Esophagus squamous epithelium (tissue), 5 donors: ENCODE measurements around the gene HM13. TPM values are rescaled to one million over a fixed set of nuclear protein-coding genes. Genes with fewer than 3 reads are reported as not detected.

ENCODE experiments used
- DNase-seq: peaks from one replicate; lab custom pipeline; 2025; lab: John Stamatoyannopoulos, UW
- H3K27ac ChIP-seq, 4 donors: fragments of 200-600 bp; sonication (generic); one replicate each; pipeline ENCODE4 v1.5.1; 2016 to 2019; ENCODE audit warnings: mild to moderate bottlenecking in 1 of 4
- H3K27me3 ChIP-seq, 4 donors: fragments of 200-600 bp; sonication (generic); 1 replicate in 3 of 4; 2 replicates in 1 of 4; pipeline versions ENCODE4 v1.5.1 to v1.6.0; 2017 to 2021; ENCODE audit warnings: antibody characterized with exemption in 1 of 4
- H3K36me3 ChIP-seq, 3 donors: fragments of 200-600 bp; sonication (generic); one replicate each; pipeline ENCODE4 v1.5.1; 2016 to 2019
- H3K4me1 ChIP-seq, 3 donors: fragments of 200-600 bp; sonication (generic); one replicate each; pipeline ENCODE4 v1.5.1; 2017 to 2019
- H3K4me3 ChIP-seq, 4 donors: fragments of 200-600 bp; sonication (generic); 1 replicate in 3 of 4; 2 replicates in 1 of 4; pipeline ENCODE4 v1.5.1; 2016 to 2019; ENCODE audit warnings: mild to moderate bottlenecking in 2 of 4, moderate library complexity in 1 of 4
- H3K9me3 ChIP-seq, 3 donors: fragments of 200-600 bp; sonication (generic); one replicate each; pipeline ENCODE4 v1.5.1; 2016 to 2019
- CTCF ChIP-seq, 6 experiments: fragments of 450-650 bp in 4 of 6; fragments of 200-600 bp in 2 of 6; sonication (generic) in 2 of 6; IDR thresholded peaks; one replicate each; pipeline ENCODE4 v1.5.1; 2016 to 2019; ENCODE audit warnings: antibody characterized with exemption in 6 of 6, mild to moderate bottlenecking in 4 of 6, moderate library complexity in 4 of 6
- POLR2A ChIP-seq, 4 donors: fragments of 450-650 bp; IDR thresholded peaks; one replicate each; pipeline ENCODE4 v1.6.1; 2017; ENCODE audit warnings: antibody characterized with exemption in 4 of 4, mild to moderate bottlenecking in 4 of 4, moderate library complexity in 3 of 4
- WGBS, 2 donors: methylation state at CpG; one replicate each; pipeline ENCODE4 v1.1.5; 2018; 5-methylcytosine and 5-hydroxymethylcytosine counted together
- intact Hi-C: fragments of 100-400 bp; cut with DNase I; formaldehyde crosslinking; loops from one replicate; pipeline ENCODE4 v1.15.0; 2022
- total RNA-seq, 4 donors: library from RNA; depleted of rRNA; stranded (reverse); fragments of >200 nt; gene quantifications; one replicate each; pipeline ENCODE4 v1.1.0, GENCODE V29; 2016
- donor health status: DM: yes; HTN: yes; CAD: no.

Gene HM13
- total RNA-seq, 4 donors from 2014 or later, result 76.3 to 162 (median 108) TPM

- DNase-seq, result no peak
- no peak overlapping the region for H3K4me3 ChIP-seq
- peaks cover 25 to 65% (median 33%) of the 10 kb centered on the region in 3 donors for H3K4me1 ChIP-seq
- no peaks in the 10 kb centered on the region for H3K27me3 ChIP-seq
- no peaks in the 10 kb centered on the region for H3K9me3 ChIP-seq
- TF ChIP-seq POLR2A (IDR thresholded peaks at IDR 0.05) (no peak), CTCF (IDR thresholded peaks at IDR 0.05) (no peak)
- H3K27ac ChIP-seq, result peak overlapping the region; percentile 80 to 94 (median 89)
- intact Hi-C loops, result loop anchor here (10.0 kb wide), 1 partner anchor 164 kb away; the partner anchor contains the start of gene BCL2L1
- peaks cover 3 to 77% (median 7%) of the 10 kb centered on the region in 3 donors for H3K36me3 ChIP-seq
- WGBS, 2 donors, result 28 to 37% methylated on average over 7 of the region's 7 CpGs
Measured at GRCh38 chr20:31560746-31561598, 46.7 kb downstream of the HM13 start.

GRCh38 chr20:31562241-31562640 lies 48.0 kb downstream of the HM13 start:
- no peak overlapping the region for H3K4me3 ChIP-seq
- DNase-seq, result no peak
- intact Hi-C loops, result loop anchor here (2.0 to 10.0 kb wide), 2 partner anchors 51 to 163 kb away; partner anchors contain the start of gene BCL2L1
- TF ChIP-seq POLR2A (IDR thresholded peaks at IDR 0.05), result no peak
- TF ChIP-seq CTCF (IDR thresholded peaks at IDR 0.05), result no peak
- no peaks in the 10 kb centered on the region for H3K27me3 ChIP-seq
- H3K36me3 ChIP-seq, result peaks cover 3 to 83% (median 7%) of the 10 kb centered on the region in 3 donors
- 40% methylated on average over 1 of the region's 1 CpG; no CpG with 5 or more reads in 1 of the 2 donors for WGBS, 2 donors
- no peaks in the 10 kb centered on the region for H3K9me3 ChIP-seq
- peaks cover 38 to 78% (median 45%) of the 10 kb centered on the region in 3 donors for H3K4me1 ChIP-seq
- H3K27ac ChIP-seq, result peak overlapping the region; percentile 80 to 94 (median 89)

GRCh38 chr20:31564284-31564683 lies 50.0 kb downstream of the HM13 start:
- DNase-seq, result no peak
- peak overlapping the region in 3 of 4 donors; percentile 86 to 94 (median 92) for H3K27ac ChIP-seq
- no peaks in the 10 kb centered on the region for H3K9me3 ChIP-seq
- no peak overlapping the region for H3K4me3 ChIP-seq
- H3K27me3 ChIP-seq, result no peaks in the 10 kb centered on the region
- intact Hi-C loops, result loop anchor here (10.0 kb wide), 1 partner anchor 161 kb away; the partner anchor contains the start of gene BCL2L1
- peaks cover 45 to 98% (median 54%) of the 10 kb centered on the region in 3 donors for H3K4me1 ChIP-seq
- H3K36me3 ChIP-seq, result peaks cover 3 to 87% (median 7%) of the 10 kb centered on the region in 3 donors
- WGBS, 2 donors, result 81 to 87% methylated on average over 5 to 6 of the region's 6 CpGs
- no peak for TF ChIP-seq POLR2A (IDR thresholded peaks at IDR 0.05)
- TF ChIP-seq CTCF (IDR thresholded peaks at IDR 0.05), result no peak

GRCh38 chr20:31565699-31566318 lies 51.6 kb downstream of the HM13 start:
- no peak for DNase-seq
- H3K4me1 ChIP-seq, result peaks cover 39 to 99% (median 59%) of the 10 kb centered on the region in 3 donors
- no peaks in the 10 kb centered on the region for H3K27me3 ChIP-seq
- peak in 1 of 4 donors; percentile 34 for TF ChIP-seq POLR2A (IDR thresholded peaks at IDR 0.05)
- no peak for TF ChIP-seq CTCF (IDR thresholded peaks at IDR 0.05)
- peak overlapping the region; percentile 86 to 94 (median 90) for H3K27ac ChIP-seq
- H3K36me3 ChIP-seq, result peaks cover 3 to 93% (median 15%) of the 10 kb centered on the region in 3 donors
- H3K4me3 ChIP-seq, result peak overlapping the region; percentile 2 to 33 (median 15)
- 60 to 100% methylated on average over 1 of the region's 6 CpGs for WGBS, 2 donors
- intact Hi-C loops, result loop anchor here (10.0 kb wide), 1 partner anchor 159 kb away; the partner anchor contains the start of gene BCL2L1
- H3K9me3 ChIP-seq, result no peaks in the 10 kb centered on the region
